ENCODE measurements around the gene SLC8A2.
"Not testable (repeated sequence)": the region's sequence is repeated elsewhere in the genome, so short reads cannot be mapped to it uniquely, and the experiment has no call there.

Gene SLC8A2

DNA sequence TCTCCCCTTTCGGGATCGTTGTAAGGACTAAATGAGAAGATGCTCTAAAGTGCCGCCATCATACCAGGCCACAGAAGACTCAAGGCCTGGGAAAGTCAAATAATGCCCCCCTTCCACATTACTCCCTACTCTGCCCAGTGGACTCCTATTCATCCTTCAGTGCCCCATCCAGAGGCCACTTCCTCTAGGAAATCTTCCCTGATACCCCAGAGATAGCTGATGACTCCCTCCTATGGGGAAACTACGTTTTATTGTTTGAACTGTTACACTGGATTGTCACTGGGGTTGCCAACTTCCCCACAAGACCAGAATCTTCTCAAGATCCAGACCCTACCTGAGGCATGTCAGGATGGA lies 66.5 kb downstream of the SLC8A2 start:
- DNase-seq = no peak

DNA sequence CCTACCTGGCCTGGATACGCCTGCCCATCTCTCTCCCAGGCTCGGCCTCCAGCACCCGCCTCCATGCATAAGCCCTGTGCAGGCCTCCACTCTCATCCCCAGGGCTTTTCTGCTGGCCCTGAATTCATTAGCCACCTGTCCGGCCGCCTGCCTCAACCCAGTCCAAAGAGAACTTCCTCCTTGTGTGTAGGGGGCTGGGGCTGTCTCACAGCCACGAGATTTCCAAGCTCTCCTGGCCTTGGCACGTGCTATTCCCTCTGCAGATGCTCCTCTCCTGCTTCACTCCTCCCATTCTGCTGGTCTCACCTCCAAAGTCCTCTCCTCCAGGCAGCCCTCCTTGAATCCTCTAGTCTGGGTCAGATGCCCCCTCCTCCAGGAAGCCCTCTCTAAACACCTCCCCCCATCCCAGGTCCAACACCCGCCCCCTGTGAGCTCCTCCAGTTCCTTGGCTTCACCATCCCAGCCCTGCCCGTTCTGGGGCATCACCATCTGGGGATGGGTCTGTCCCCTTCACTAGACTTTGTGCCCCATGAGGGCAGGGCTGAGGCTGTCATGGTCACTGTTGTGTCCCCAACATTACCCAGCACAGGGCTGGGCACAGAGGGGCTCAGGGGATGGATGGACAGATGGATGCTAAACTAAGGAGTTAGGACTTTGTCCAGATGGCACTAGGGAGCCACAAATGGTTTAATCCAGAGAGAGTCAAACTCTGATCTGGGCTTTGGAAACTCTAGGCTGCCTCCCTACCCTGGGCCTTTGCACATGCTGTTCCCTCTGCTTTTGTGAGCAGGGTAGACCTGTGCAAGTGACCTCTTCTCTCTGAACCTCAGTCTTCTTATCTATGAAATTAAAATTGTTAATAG lies 67.1 kb downstream of the SLC8A2 start:
- DNase-seq = no peak

DNA sequence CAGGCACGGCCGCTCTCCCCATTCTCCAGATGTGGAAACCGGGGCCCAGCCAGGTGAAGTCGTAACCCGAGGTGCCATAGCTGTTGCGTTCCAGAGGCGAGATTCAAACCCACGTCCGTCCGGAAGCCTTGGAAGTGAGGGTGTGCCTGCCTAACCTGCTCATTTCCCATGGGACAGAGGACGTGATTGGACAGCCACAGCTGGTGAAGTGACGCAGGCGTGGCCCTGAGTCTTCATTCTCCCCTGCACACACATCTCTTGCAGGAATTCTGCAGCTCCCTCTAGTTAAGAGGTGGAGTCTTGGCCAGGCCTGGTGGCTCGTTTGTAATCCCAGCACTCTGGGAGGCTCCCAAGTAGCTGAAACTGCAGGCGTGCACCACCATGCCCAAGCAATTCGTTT lies 69.2 kb downstream of the SLC8A2 start:
- DNase-seq = no peak

DNA sequence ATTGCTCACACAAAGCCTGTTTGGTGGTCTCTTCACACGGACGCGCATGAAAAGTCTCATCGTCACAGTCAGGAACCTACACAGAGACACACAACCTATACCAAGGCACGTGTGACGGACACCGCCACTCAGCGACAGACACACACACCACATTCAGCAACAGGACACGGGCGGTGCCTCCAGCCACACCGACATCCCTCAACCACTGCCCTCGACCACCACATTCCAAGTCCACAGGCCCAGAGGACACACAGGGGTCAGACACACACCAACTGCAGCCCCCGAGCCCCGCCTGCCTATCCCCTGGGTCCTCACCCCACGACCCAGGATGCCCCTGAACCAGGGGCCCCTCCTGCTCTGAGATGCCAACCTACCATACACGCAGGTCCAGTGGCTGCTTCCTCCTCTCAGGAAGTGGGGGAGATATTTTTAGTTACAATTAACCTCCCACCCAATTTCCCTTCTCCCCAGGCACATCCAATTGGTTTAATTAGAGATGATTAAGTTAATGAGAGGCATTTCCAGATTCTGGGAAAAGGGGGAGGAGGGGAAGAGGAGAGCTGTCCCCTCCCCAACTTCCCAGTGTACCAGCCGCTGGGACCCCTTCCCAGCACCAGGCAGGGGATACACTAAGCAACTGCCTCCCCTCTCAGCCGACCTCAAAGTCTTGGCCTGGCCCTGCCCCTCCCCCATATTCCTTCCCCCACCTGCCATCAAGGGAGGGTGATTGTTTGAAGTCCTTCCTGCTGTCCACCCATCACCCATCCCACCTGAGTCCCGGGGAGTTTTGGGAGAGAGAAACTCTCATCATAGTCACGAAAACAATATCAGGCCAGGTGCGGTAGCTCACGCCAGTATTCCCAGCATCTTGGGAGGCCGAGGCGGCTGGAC lies 72.7 kb downstream of the SLC8A2 start:
- DNase-seq = no peak

DNA sequence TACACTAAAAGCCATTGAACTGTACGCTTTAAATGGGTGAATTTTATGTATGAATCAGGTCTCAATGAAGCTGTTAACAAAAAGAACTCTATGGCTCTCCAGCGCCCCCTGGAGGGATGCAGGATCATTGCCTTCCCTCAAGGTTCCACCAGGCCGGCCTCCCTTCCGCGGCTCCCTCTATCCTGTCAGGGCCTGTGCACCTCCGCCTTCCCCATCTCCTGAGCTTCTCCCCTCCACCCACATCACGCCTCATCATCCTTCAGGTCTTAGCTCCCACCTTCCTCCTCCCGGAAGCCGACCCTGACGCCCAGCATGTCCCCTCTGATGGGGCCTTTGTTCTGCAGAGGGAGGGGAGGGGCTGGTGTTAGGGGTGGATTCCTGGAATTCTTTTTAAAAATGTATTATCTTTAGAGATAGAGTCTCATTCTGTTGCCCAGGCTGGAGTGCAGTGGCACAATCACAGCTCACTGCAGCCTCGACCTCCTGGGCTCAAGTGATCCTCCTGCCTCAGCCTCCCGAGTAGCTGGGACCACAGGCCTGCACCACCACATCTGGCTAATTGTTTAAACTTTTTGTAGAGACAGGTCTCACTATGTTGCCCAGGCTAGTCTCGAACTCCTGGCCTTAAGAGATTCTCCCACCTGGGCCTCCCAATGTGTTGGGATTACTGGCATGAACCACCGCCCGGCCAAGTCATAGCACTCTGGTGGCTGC lies 80.0 kb downstream of the SLC8A2 start:
- DNase-seq = peak; percentile 68

DNA sequence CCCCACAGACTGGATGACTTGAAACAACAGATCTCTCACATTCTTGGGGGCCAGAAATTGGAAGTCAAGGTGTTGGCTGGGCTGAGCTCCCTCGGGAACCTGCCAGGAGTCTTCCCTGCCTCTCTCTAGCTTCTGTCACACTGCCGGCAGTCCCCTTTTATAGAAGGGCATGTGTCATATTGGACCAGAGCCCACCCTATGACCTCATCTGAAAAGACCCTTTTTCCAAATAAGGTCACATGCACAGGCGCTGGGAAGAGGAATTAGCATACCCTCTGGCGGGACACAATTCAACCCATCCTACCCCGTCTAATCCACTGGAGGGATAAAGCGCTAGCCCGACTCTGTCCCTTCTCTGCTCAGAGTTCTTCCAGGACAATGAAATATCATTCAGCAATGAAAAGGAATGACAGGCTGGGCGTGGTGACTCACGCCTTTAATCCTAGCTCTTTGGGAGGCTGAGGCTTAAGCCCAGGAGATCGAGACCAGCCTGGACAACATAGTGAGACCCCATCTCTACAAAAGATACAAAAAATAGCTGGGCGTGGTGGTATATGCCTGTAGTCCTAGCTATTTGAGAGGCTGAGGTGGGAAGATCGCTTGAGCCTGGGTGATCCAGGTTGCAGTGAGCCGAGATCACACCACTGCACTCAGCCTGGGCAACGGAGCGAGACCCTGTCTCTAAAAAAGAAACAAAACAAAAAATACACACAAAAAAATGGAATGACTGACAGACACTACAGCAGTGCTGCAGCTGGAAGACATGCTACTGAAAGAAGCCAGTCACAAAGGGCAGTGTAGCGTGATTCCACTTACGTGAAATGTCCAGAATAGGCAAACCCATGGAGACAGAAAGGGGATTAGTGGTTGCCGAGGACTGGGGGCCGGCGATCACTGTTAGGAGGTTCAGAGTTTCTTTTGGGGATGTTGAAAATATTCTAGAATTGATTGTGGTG lies 80.9 kb downstream of the SLC8A2 start:
- DNase-seq = no peak

DNA sequence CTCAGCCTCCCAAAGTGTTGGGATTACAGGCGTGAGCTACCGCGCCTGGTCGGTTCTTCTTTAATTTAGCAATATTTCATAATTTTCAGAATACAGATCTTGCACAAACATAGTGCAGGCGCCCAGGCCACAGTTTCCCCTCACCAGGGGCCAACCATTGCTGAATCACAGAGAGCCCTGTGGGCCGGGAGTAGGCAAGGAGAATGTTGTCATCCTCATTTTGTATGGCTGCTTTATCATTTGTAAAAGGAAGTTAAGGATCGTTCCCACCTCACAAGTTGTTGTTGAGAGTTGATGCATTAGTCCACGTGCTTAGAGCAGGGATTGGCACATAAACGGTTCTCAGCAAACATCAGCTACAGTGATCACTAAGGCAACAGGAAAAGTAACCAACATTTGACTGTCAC lies 82.5 kb downstream of the SLC8A2 start:
- DNase-seq = no peak

DNA sequence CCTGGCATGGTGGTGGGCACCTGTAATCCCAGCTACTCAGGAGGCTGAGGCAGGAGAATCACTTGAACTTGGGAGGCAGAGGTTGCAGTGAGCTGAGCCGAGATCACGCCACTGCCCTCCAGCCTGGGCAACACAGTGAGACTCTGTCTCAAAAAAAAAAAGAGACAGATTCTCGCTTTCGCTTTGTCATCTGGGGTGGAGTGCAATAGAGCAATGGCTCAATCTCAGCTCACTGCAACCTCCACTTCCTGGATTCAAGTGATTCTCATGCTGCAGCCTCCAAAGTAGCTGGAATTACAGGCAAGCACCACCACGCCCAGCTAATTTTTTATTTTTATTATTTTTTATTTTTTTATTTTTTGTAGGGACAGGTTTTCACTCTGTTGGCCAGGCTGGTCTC lies 83.0 kb downstream of the SLC8A2 start:
- DNase-seq = not testable (repeated sequence)

DNA sequence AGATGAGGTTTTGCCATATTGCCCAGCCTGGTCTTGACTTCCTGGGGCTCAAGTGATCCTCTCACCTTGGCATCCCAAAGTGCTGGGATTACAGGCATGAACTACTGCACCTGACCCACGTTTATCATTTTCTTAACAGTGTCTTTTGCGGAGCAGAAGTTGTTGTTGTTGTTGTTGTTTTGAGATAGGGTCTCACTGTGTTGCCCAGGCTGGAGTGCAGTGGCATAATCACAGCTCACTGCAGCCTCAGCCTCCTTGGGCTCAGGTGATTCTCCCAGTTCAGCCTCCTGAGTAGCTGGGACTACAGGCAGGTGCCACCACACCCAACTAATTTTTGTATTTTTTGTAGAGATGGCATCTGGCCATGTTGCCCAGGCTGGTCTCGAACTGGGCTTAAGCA lies 84.1 kb downstream of the SLC8A2 start:
- DNase-seq = not testable (repeated sequence)

DNA sequence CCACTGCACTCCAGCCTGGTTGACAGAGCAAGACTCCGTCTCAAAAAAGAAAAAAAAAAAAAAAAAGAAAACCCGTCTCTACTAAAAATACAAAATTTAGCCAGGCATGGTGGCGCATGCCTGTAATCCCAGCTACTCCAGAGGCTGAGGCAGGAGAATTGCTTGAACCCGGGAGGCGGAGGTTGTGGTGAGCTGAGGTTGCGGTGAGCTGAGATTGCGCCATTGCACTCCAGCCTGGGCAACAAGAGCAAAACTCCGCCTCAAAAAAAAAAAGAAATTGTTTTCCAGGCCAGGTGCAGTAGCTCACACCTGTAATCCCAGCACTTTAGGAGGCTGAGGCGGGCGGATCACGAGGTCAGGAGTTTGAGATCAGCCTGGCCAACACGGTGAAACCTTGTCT lies 85.1 kb downstream of the SLC8A2 start:
- not testable (repeated sequence) for DNase-seq

DNA sequence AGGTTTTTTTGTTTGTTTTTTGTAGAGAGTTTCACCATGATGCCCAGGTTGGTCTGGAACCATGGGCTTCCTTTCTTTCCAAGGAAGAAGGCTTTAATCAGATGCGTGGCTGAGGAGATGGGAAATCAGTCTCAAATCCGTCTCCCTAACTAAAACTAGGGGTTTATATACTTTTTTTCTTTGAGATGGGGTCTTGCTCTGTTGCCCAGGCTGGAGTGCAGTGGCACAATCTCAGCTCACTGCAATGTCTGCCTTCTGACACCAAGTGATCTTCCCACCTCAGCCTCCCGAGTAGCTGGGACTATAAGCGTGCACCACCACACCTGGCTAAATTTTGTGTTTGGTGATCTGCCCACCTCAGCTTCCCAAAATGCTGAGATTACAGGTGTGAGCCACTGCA lies 87.2 kb downstream of the SLC8A2 start:
- DNase-seq = not testable (repeated sequence)

DNA sequence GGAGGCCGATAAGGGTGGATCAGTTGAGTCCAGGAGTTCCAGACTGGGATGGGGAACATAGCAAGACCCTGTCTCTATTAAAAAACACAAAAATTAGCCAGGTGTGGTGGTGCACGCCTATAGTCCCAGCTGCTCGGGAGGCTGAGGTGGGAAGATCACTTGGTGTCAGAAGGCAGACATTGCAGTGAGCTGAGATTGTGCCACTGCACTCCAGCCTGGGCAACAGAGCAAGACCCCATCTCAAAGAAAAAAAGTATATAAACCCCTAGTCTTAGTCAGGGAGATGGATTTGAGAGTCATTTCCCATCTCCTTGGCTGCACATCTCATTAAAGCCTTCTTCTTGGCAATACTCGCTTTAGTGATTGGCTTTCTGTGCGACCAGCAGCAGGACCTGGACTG lies 87.8 kb downstream of the SLC8A2 start:
- DNase-seq = not testable (repeated sequence)

DNA sequence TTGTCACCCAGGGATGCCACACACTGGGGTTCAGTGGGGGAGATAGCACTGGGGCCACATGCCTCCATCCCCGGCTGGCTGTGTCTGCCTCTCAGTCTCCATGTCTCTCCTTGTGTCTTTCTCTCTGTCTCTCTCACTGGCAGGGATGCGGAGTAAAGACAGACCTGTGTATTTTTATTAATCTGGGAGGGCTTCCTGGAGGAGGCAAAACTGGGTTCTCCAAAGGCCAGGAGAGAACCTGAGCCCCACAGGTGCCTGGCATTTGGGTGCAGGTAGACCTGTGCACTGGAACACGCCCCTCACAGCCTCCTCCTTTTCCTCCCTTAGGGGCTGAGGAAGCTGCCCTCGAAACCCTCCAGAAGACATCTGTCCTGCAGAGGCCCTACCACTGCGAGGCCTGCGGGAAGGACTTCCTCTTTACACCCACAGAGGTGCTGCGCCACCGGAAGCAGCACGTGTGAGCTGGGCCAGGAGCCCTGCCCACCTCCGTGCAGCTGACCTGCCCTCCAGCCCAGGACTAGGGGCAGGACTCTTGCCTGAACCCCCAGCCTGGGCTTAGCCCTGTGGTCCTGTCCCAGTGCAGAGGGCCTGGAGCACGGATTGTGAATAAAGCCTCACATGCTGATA lies 89.9 kb downstream of the SLC8A2 start:
- DNase-seq = no peak

DNA sequence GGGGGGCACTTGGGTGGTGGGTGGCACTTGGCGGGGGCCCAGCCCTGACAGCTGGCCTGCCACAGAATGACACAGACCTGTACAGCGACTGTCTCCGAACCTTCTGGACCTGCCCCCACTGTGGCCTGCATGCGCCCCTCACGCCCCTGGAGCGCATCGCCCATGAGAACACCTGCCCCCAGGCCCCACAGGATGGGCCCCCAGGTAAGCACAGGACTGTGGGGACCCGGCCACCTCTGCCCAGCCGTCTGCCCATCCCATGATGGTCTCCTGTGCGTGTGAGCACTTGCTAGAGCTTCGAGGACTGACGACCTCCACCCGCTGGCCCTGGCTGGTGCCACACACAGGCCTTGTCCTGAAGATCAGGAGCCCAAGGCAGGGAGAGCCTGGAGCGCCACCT lies 90.6 kb downstream of the SLC8A2 start:
- DNase-seq = no peak

DNA sequence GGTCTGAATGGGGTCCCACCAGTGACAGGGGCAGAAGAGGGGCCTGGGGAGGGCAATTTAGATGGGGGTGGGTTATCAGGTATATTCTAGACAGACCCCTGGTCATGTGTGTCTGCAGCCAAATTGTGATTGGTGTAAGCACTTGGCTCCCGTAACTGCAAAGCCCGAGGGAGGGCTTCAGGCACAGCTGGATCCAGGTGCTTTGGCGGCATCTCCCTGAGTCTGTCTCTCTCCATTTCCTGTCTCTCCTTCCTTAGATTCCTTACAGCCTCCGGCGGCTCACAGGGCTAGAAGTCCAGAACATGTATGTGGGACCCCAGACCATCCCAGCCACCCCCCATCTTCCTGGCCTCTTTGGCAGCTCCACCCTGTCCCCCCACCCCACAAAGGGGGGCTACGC lies 91.1 kb downstream of the SLC8A2 start:
- DNase-seq = no peak

DNA sequence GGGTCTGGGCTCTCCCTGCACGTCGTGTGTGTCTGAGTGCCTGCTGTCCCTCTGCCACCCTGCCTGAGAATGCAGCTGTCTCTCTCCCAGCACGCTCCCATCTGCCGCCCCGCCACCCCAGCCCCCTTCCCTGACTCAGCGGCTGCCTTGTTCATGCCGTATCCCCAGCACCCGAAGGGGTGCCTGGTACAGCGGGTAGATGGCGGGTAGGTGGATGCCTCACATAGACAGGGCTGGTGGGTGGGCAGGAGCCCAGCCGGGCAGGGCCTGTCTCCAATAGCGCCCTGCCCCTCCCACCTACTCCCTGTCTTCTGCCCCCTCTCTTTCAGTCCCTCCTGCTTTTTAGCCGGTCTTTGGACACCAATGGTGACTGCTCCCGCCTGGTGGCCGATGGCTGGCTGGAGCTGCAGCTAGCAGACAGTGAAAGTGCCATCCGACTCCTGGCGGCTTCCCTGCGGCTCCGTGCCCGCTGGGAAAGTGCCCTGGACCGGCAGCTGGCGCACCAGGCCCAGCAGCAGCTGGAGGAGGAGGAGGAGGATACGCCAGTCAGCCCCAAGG lies 92.2 kb downstream of the SLC8A2 start:
- DNase-seq = no peak

DNA sequence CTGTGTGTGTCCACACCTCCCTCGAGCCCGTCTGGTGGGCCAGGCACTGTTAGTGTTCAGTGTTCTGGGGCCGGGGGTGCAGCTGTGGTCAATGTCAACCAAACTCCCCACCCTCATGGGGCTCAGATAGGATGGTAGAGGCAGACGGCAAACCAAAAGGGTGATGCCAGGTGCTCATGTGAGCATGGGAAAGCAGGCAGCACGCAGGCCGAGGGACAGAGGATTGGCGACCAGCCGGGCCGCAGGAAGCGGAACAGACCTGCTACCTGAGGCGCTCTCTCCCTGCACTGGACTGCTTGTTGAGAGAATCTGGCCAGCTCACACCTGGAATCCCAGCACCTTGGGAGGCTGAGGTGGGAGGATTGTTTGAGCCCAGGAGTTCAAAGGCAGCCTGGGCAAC lies 93.4 kb downstream of the SLC8A2 start:
- DNase-seq = no peak
